OCI-LY3 (cell line): ENCODE data around the gene EYA4.

Experiments
- H2AFZ ChIP-seq: fragments of 200-600, 300-600 bp; shearing (Covaris generic); 2 replicates; pipeline ENCODE4 v1.6.0; 2014; ENCODE audit warnings: antibody characterized with exemption, low read depth, low read length
- H3K27ac ChIP-seq: fragments of 200-600, 300-600 bp; sonication (generic); 2 replicates; pipeline ENCODE4 v1.5.1; 2014; ENCODE audit warnings: mild to moderate bottlenecking, low read length, moderate library complexity, mixed read lengths
- H3K27me3 ChIP-seq: fragments of 200-600, 300-600 bp; sonication (generic); 2 replicates; pipeline ENCODE4 v1.6.1; 2014; ENCODE audit warnings: low read depth, low read length, mixed read lengths
- H3K36me3 ChIP-seq: fragments of 200-600, 300-600 bp; sonication (generic); replicated peaks from 2 replicates; pipeline ENCODE3; 2014; ENCODE audit warnings: low read depth, low read length, mixed read lengths
- H3K4me1 ChIP-seq: fragments of 300-600, 200-600 bp; sonication (generic); 2 replicates; pipeline ENCODE4 v1.6.1; 2014; ENCODE audit warnings: low read length, mixed read lengths
- H3K4me2 ChIP-seq: fragments of 200-600, 300-600 bp; sonication (generic); 2 replicates; pipeline ENCODE4 v1.6.1; 2014; ENCODE audit warnings: low read length, mixed read lengths
- H3K4me3 ChIP-seq: fragments of 300-600, 200-600 bp; sonication (generic); 2 replicates; pipeline ENCODE4 v1.5.1; 2014; ENCODE audit warnings: antibody characterized with exemption, mild to moderate bottlenecking, low read length, moderate library complexity
- H3K79me2 ChIP-seq: fragments of 300-600, 200-600 bp; shearing (Covaris generic); 2 replicates; pipeline ENCODE4 v1.6.1; 2014; ENCODE audit warnings: mild to moderate bottlenecking, low read length, mixed read lengths
- H3K9ac ChIP-seq: fragments of 300-600, 200-600 bp; shearing (Covaris generic); 2 replicates; pipeline ENCODE4 v1.6.0; 2014; ENCODE audit warnings: mild to moderate bottlenecking, low read length, moderate library complexity
- H3K9me3 ChIP-seq: fragments of 200-600, 300-600 bp; shearing (Covaris generic); 2 replicates; pipeline ENCODE4 v1.6.1; 2014; ENCODE audit warnings: low read length, mixed read lengths; ENCODE audit not compliant: insufficient read depth
- H4K20me1 ChIP-seq: fragments of 200-600, 300-600 bp; sonication (generic); 2 replicates; pipeline ENCODE4 v1.6.1; 2016; ENCODE audit warnings: low read length, mixed read lengths; ENCODE audit not compliant: insufficient read depth
- CTCF ChIP-seq: fragments of 200-600, 300-600 bp; sonication (generic); IDR thresholded peaks from 2 replicates; pipeline ENCODE4 v1.5.1; 2014; ENCODE audit warnings: antibody characterized with exemption, low read length, low read depth
- EZH2phosphoT487 ChIP-seq: fragments of 200-600 bp; shearing (Covaris generic); IDR thresholded peaks from 2 replicates; pipeline ENCODE4 v1.6.1; 2018; ENCODE audit warnings: antibody characterized with exemption, mixed run types, low read depth

The EYA4 gene

GRCh38 chr6:133218852-133219251 is 22.3 kb upstream of the EYA4 start:
- Histone ChIP-seq H3K79me2 (no peaks in the 10 kb centered on the region), H3K4me2 (no peak overlapping the region), H3K27ac (no peak overlapping the region), H3K9ac (no peak overlapping the region), H2AFZ (no peak overlapping the region), H3K27me3 (no peaks in the 10 kb centered on the region), H3K4me3 (no peak overlapping the region), H3K4me1 (no peaks in the 10 kb centered on the region), H3K36me3 (no peaks in the 10 kb centered on the region), H4K20me1 (no peaks in the 10 kb centered on the region), H3K9me3 (no peaks in the 10 kb centered on the region)
- no peak for TF ChIP-seq CTCF

GRCh38 chr6:133223452-133224029 is 17.6 kb upstream of the EYA4 start:
- Histone ChIP-seq H3K4me2 (no peak overlapping the region), H3K9me3 (no peaks in the 10 kb centered on the region), H3K4me1 (no peaks in the 10 kb centered on the region), H3K9ac (no peak overlapping the region), H3K4me3 (no peak overlapping the region), H3K36me3 (no peaks in the 10 kb centered on the region), H3K79me2 (no peaks in the 10 kb centered on the region), H2AFZ (no peak overlapping the region), H4K20me1 (no peaks in the 10 kb centered on the region), H3K27me3 (no peaks in the 10 kb centered on the region), H3K27ac (no peak overlapping the region)
- no peak for TF ChIP-seq CTCF
- no peak for TF ChIP-seq EZH2phosphoT487

- no peaks in the 10 kb centered on the region for H3K9me3 ChIP-seq
- no peak overlapping the region for H3K4me2 ChIP-seq
- H3K9ac ChIP-seq, result no peak overlapping the region
- H3K27ac ChIP-seq, result no peak overlapping the region
- no peaks in the 10 kb centered on the region for H3K27me3 ChIP-seq
- no peaks in the 10 kb centered on the region for H4K20me1 ChIP-seq
- no peak overlapping the region for H2AFZ ChIP-seq
- H3K4me1 ChIP-seq, result no peaks in the 10 kb centered on the region
- H3K79me2 ChIP-seq, result no peaks in the 10 kb centered on the region
- H3K4me3 ChIP-seq, result no peak overlapping the region
- no peaks in the 10 kb centered on the region for H3K36me3 ChIP-seq
- TF ChIP-seq CTCF (no peak), EZH2phosphoT487 (no peak)
These were observed 15.6 kb upstream of the EYA4 start for GRCh38 chr6:133225560-133225959.

GRCh38 chr6:133227344-133227743 is 13.8 kb upstream of the EYA4 start:
- no peak overlapping the region for H3K9ac ChIP-seq
- no peaks in the 10 kb centered on the region for H4K20me1 ChIP-seq
- H3K4me1 ChIP-seq, result no peaks in the 10 kb centered on the region
- TF ChIP-seq CTCF (no peak), EZH2phosphoT487 (no peak)
- no peaks in the 10 kb centered on the region for H3K36me3 ChIP-seq
- H3K79me2 ChIP-seq, result no peaks in the 10 kb centered on the region
- H3K9me3 ChIP-seq, result no peaks in the 10 kb centered on the region
- H3K27ac ChIP-seq, result no peak overlapping the region
- H2AFZ ChIP-seq, result no peak overlapping the region
- H3K4me2 ChIP-seq, result no peak overlapping the region
- no peak overlapping the region for H3K4me3 ChIP-seq
- no peaks in the 10 kb centered on the region for H3K27me3 ChIP-seq
